Hepatocyte (in vitro differentiated cells): ENCODE measurements around the gene TMEM178A. TPM values are rescaled to one million over a fixed set of nuclear protein-coding genes. Genes with fewer than 3 reads are reported as not detected.

ENCODE experiments used
- DNase-seq: peaks from one replicate; pipeline ENCODE4 v3.0.0-alpha.2; 2016; ENCODE audit warnings: low spot score
- H2AFZ ChIP-seq: fragments of 200-600 bp; sonication (generic); 2 replicates; pipeline ENCODE4 v1.6.0; 2016; ENCODE audit warnings: antibody characterized with exemption, mild to moderate bottlenecking
- H3K27ac ChIP-seq: fragments of 200-600 bp; sonication (generic); 2 replicates; pipeline ENCODE4 v1.5.1; 2016; ENCODE audit warnings: mild to moderate bottlenecking
- H3K27me3 ChIP-seq: fragments of 200-600 bp; sonication (generic); 2 replicates; pipeline ENCODE4 v1.6.1; 2016
- H3K36me3 ChIP-seq: fragments of 200-600 bp; sonication (generic); replicated peaks from 2 replicates; pipeline ENCODE4 v1.5.1; 2016; ENCODE audit warnings: low read depth; ENCODE audit not compliant: insufficient read depth
- H3K4me1 ChIP-seq: fragments of 200-600 bp; sonication (generic); 2 replicates; pipeline ENCODE4 v1.5.1; 2016; ENCODE audit warnings: mild to moderate bottlenecking, moderate library complexity; ENCODE audit not compliant: insufficient read depth
- H3K4me2 ChIP-seq: fragments of 200-600 bp; sonication (generic); 2 replicates; pipeline ENCODE4 v1.6.0; 2016
- H3K4me3 ChIP-seq: fragments of 200-600 bp; sonication (generic); 2 replicates; pipeline ENCODE4 v1.5.1; 2016; ENCODE audit warnings: mild to moderate bottlenecking
- H3K79me2 ChIP-seq: fragments of 200-600 bp; sonication (generic); 2 replicates; pipeline ENCODE4 v1.6.0; 2017; ENCODE audit warnings: mild to moderate bottlenecking
- H3K9me2 ChIP-seq: fragments of 200-600 bp; sonication (generic); replicated peaks from 2 replicates; pipeline ENCODE4 v1.6.0; 2017; ENCODE audit warnings: mild to moderate bottlenecking; ENCODE audit not compliant: insufficient read depth
- H3K9me3 ChIP-seq: fragments of 200-600 bp; sonication (generic); 2 replicates; pipeline ENCODE4 v1.5.1; 2016; ENCODE audit warnings: low read depth, mild to moderate bottlenecking
- H4K20me1 ChIP-seq: fragments of 200-600 bp; sonication (generic); 2 replicates; pipeline ENCODE4 v1.6.0; 2016; ENCODE audit warnings: mild to moderate bottlenecking; ENCODE audit not compliant: insufficient read depth, poor library complexity, severe bottlenecking
- EZH2 ChIP-seq: fragments of 200-600 bp; sonication (generic); IDR thresholded peaks from 2 replicates; pipeline ENCODE4 v1.6.1; 2016; ENCODE audit warnings: antibody characterized with exemption, mild to moderate bottlenecking, borderline replicate concordance
- EZH2phosphoT487 ChIP-seq: fragments of 200-600 bp; sonication (generic); IDR thresholded peaks from one replicate; pipeline ENCODE4 v1.6.1; 2018; ENCODE audit warnings: antibody characterized with exemption, mild to moderate bottlenecking, low read depth, moderate library complexity; ENCODE audit not compliant: unreplicated experiment, severe bottlenecking
- WGBS: methylation state at CpG from one replicate; pipeline ENCODE4 v1.1.6; 2016; ENCODE audit warnings: low lambda C conversion rate; ENCODE audit errors: missing lambda C conversion rate; 5-methylcytosine and 5-hydroxymethylcytosine counted together
- polyA plus RNA-seq: library from polyadenylated mRNA; unstranded; fragments of >200 nt; fragmentation: Nextera tagmentation; extraction: Ambion mirVana; gene quantifications from 2 replicates; pipeline ENCODE4 v1.2.1, GENCODE V29; 2016
- total RNA-seq: library from RNA; depleted of rRNA; stranded (reverse); fragments of >200 nt; gene quantifications from 2 replicates; pipeline ENCODE4 v1.2.3, GENCODE V29; 2014
- TF ChIP-seq, protein P1 (sequence below): fragments of 200-600 bp; sonication (generic); IDR thresholded peaks from 2 replicates; pipeline ENCODE4 v1.5.1; 2016; ENCODE audit warnings: antibody characterized with exemption, mild to moderate bottlenecking; ENCODE audit not compliant: poor library complexity

TMEM178A gene
- total and polyA plus RNA-seq, 2 experiments from 2014 or later = 3.9 to 6.6 TPM

- TF ChIP-seq EZH2phosphoT487 (no peak), EZH2 (no peak)
- TF ChIP-seq, protein P1, sequence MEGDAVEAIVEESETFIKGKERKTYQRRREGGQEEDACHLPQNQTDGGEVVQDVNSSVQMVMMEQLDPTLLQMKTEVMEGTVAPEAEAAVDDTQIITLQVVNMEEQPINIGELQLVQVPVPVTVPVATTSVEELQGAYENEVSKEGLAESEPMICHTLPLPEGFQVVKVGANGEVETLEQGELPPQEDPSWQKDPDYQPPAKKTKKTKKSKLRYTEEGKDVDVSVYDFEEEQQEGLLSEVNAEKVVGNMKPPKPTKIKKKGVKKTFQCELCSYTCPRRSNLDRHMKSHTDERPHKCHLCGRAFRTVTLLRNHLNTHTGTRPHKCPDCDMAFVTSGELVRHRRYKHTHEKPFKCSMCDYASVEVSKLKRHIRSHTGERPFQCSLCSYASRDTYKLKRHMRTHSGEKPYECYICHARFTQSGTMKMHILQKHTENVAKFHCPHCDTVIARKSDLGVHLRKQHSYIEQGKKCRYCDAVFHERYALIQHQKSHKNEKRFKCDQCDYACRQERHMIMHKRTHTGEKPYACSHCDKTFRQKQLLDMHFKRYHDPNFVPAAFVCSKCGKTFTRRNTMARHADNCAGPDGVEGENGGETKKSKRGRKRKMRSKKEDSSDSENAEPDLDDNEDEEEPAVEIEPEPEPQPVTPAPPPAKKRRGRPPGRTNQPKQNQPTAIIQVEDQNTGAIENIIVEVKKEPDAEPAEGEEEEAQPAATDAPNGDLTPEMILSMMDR = no peak
- H3K36me3 ChIP-seq = no peaks in the 10 kb centered on the region
- DNase-seq = no peak
- H3K27ac ChIP-seq = no peak overlapping the region
- no peak overlapping the region for H3K4me3 ChIP-seq
- no peak overlapping the region for H3K4me2 ChIP-seq
- no peaks in the 10 kb centered on the region for H4K20me1 ChIP-seq
- no peaks in the 10 kb centered on the region for H3K79me2 ChIP-seq
- no peak overlapping the region for H2AFZ ChIP-seq
- H3K27me3 ChIP-seq = no peaks in the 10 kb centered on the region
- peaks cover 22% of the 10 kb centered on the region for H3K9me3 ChIP-seq
- WGBS = 74% methylated on average over 3 of the region's 3 CpGs
- H3K4me1 ChIP-seq = no peaks in the 10 kb centered on the region
- H3K9me2 ChIP-seq = no peaks in the 10 kb centered on the region
Observed at GRCh38 chr2:39704540-39704939, 38.8 kb downstream of the TMEM178A start.

- WGBS = 66% methylated on average over 4 of the region's 4 CpGs
- H3K4me2 ChIP-seq = no peak overlapping the region
- H3K27me3 ChIP-seq = no peaks in the 10 kb centered on the region
Observed at GRCh38 chr2:39705638-39706037, 39.9 kb downstream of the TMEM178A start.

GRCh38 chr2:39706312-39706711 is 40.6 kb downstream of the TMEM178A start:
- no peaks in the 10 kb centered on the region for H3K36me3 ChIP-seq
- no peaks in the 10 kb centered on the region for H3K9me2 ChIP-seq
- no peak for DNase-seq
- H3K4me2 ChIP-seq = no peak overlapping the region
- H4K20me1 ChIP-seq = no peaks in the 10 kb centered on the region
- no peaks in the 10 kb centered on the region for H3K79me2 ChIP-seq
- peaks cover 9% of the 10 kb centered on the region for H3K9me3 ChIP-seq
- TF ChIP-seq, protein P1 = no peak
- no peak for TF ChIP-seq EZH2
- TF ChIP-seq EZH2phosphoT487 = no peak
- H3K4me3 ChIP-seq = no peak overlapping the region
- H3K27me3 ChIP-seq = no peaks in the 10 kb centered on the region
- H3K4me1 ChIP-seq = no peaks in the 10 kb centered on the region
- no peak overlapping the region for H2AFZ ChIP-seq
- no peak overlapping the region for H3K27ac ChIP-seq
- whole genome bisulfite sequencing = 94% methylated on average over 1 of the region's 1 CpG

More at GRCh38 chr2:39705638-39706037, 39.9 kb downstream of the TMEM178A start:
- Histone ChIP-seq H3K36me3 (no peaks in the 10 kb centered on the region), H3K4me1 (no peaks in the 10 kb centered on the region), H3K27ac (no peak overlapping the region), H3K4me3 (no peak overlapping the region), H4K20me1 (no peaks in the 10 kb centered on the region), H2AFZ (no peak overlapping the region), H3K9me2 (no peaks in the 10 kb centered on the region), H3K79me2 (no peaks in the 10 kb centered on the region), H3K9me3 (peaks cover 15% of the 10 kb centered on the region)
- no peak for DNase-seq
- TF ChIP-seq, protein P1 = no peak
- TF ChIP-seq EZH2phosphoT487 (no peak), EZH2 (no peak)

DNA sequence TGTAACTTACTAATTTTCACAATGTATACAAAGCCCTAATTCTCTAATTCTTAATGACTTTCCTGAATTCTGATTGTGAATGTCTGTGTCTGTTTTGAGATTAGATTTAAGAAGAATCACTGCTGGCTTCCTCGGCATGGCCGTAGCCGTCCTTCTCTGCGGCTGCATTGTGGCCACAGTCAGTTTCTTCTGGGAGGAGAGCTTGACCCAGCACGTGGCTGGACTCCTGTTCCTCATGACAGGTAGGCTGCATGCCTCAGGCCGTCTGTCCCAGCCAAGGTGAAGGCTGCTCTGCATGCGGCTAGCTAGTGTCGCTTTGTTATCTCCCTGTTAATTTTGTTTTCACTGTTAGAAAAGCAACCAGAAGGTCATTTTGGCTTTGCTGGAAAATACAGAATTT is 41.2 kb downstream of the TMEM178A start:
- no peak overlapping the region for H3K4me2 ChIP-seq
- no peak overlapping the region for H2AFZ ChIP-seq
- no peaks in the 10 kb centered on the region for H3K27me3 ChIP-seq
- H3K36me3 ChIP-seq = no peaks in the 10 kb centered on the region
- no peak for TF ChIP-seq EZH2
- H3K4me3 ChIP-seq = no peak overlapping the region
- no peak overlapping the region for H3K27ac ChIP-seq
- no peaks in the 10 kb centered on the region for H3K9me2 ChIP-seq
- H4K20me1 ChIP-seq = no peaks in the 10 kb centered on the region
- H3K9me3 ChIP-seq = peaks cover 3% of the 10 kb centered on the region
- H3K4me1 ChIP-seq = no peaks in the 10 kb centered on the region
- WGBS = 82% methylated on average over 8 of the region's 8 CpGs
- no peak for DNase-seq
- no peaks in the 10 kb centered on the region for H3K79me2 ChIP-seq
